ENCODE measurements around the gene PHF10. TPM values are rescaled to one million over a fixed set of nuclear protein-coding genes. Genes with fewer than 3 reads are reported as not detected.

PHF10 gene
- total and polyA plus RNA-seq, 7 experiments from 2014 or later = 17.1 to 124 (median 75.7) TPM

DNA sequence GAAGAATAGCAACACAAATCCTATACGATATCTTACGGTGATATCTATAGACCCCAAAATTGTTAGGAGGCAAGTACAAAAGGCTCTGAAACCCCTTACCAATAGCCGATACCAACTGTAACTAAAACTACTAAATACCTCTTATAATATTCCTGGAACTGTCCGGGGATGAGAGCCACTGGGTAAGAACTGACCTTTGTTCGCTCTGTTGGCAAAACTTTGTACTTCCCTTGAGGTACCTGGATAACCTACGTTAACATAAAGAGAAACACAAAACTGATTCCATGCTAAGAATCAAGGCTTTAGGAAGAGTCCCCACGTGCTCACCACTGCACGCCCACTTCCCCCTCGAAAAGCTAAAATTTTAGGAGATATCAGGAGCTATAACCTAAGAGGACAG lies 9.7 kb downstream of the PHF10 start:
- ChIA-PET POLR2A (interaction anchor here (0.6 to 16.5 kb wide), 3 partner anchors 10 to 869 kb away, joined by 3 to 307 read pairs (median 4); partner anchors contain the start of genes C6orf120 and WDR27), CTCF (interaction anchor here (0.6 kb wide), 1 partner anchor 65 kb away, joined by 3 read pairs; no protein-coding TSS in a partner anchor)
- DNase-seq (no peak), ATAC-seq (no peak)
- H3K36me3 ChIP-seq (ENCODE audit: control insufficient read depth in 2 of 3, insufficient read depth in 3 of 3, low read length in 3 of 3) = peaks cover 8 to 63% (median 24%) of the 10 kb centered on the region in 3 experiments
- H3K27ac ChIP-seq (ENCODE audit: low read depth, low read length) = no peak overlapping the region
- no peaks in the 10 kb centered on the region for H3K9me3 ChIP-seq (ENCODE audit: control insufficient read depth in 2 of 3, low read length in 3 of 3)
- Mint-ChIP-seq H3K4me1 (peaks cover 10 to 43% (median 24%) of the 10 kb centered on the region in 7 donors), H3K4me3 (no peak overlapping the region), H3K27ac (peak overlapping the region in 3 of 9 donors; percentile 17 to 34 (median 19)), H3K27me3 (no peaks in the 10 kb centered on the region), H3K9me3 (no peaks in the 10 kb centered on the region), H3K36me3 (peaks cover 0 to 47% (median 12%) of the 10 kb centered on the region in 5 donors)
- no peaks in the 10 kb centered on the region for H3K4me1 ChIP-seq (ENCODE audit: control insufficient read depth in 2 of 2, insufficient read depth in 2 of 2, low read length in 2 of 2)
- no peak overlapping the region for H3K4me3 ChIP-seq (ENCODE audit: low read length)
- intact Hi-C loops (cut with micrococcal nuclease) = no loop called here
- H3K27me3 ChIP-seq (ENCODE audit: control insufficient read depth in 2 of 2, insufficient read depth in 2 of 2, low read length in 2 of 2) = no peaks in the 10 kb centered on the region

GRCh38 chr6:169714178-169714577 lies 10.1 kb downstream of the PHF10 start:
- peaks cover 0 to 44% (median 12%) of the 10 kb centered on the region in 5 donors for H3K36me3 Mint-ChIP-seq
- peaks cover 6 to 40% (median 20%) of the 10 kb centered on the region in 7 donors for H3K4me1 Mint-ChIP-seq
- no peak overlapping the region for H3K27ac Mint-ChIP-seq
- ATAC-seq = no peak
- ChIA-PET CTCF (no interaction called here), POLR2A (interaction anchor here (1.1 to 16.5 kb wide), 3 partner anchors 8 to 870 kb away, joined by 3 to 307 read pairs (median 4); partner anchors contain the start of genes C6orf120 and WDR27)
- Histone ChIP-seq H3K4me1 (ENCODE audit: control insufficient read depth in 2 of 2, insufficient read depth in 2 of 2, low read length in 2 of 2) (no peaks in the 10 kb centered on the region), H3K4me3 (ENCODE audit: low read length) (no peak overlapping the region), H3K9me3 (ENCODE audit: control insufficient read depth in 2 of 3, low read length in 3 of 3) (no peaks in the 10 kb centered on the region), H3K27ac (ENCODE audit: low read depth, low read length) (no peak overlapping the region), H3K27me3 (ENCODE audit: control insufficient read depth in 2 of 2, insufficient read depth in 2 of 2, low read length in 2 of 2) (no peaks in the 10 kb centered on the region), H3K36me3 (ENCODE audit: control insufficient read depth in 2 of 3, insufficient read depth in 3 of 3, low read length in 3 of 3) (peaks cover 8 to 68% (median 24%) of the 10 kb centered on the region in 3 experiments)
- DNase-seq = no peak
- H3K9me3 Mint-ChIP-seq = no peaks in the 10 kb centered on the region
- intact Hi-C loops (cut with micrococcal nuclease) = no loop called here
- H3K27me3 Mint-ChIP-seq = no peaks in the 10 kb centered on the region
- H3K4me3 Mint-ChIP-seq = no peak overlapping the region

DNA sequence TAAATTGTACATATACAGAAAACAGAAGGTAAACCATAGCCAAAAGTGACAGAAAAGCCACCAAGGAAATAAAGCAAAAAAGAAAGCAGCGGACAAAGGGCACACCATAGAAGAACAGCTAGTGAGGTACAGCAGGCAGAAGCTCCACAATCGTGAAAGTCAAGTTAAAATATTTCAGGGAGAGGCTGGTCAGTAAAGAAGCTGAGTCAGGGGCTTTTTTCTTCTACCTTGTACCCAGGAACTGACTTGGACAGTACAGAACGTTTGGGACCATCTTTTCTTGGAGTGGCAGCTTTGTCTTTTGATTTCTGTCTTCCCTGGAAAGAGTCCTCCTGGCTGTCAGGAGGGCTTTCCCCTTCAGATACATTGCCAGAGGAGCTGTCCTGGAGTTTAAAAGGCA lies 14.3 kb downstream of the PHF10 start:
- Mint-ChIP-seq H3K27ac (peak overlapping the region in 6 of 9 donors; percentile 38 to 84 (median 56)), H3K4me1 (peaks cover 16 to 49% (median 28%) of the 10 kb centered on the region in 7 donors), H3K27me3 (no peaks in the 10 kb centered on the region), H3K4me3 (no peak overlapping the region), H3K9me3 (no peaks in the 10 kb centered on the region), H3K36me3 (peaks cover 0 to 26% (median 16%) of the 10 kb centered on the region in 5 donors)
- intact Hi-C loops (cut with micrococcal nuclease) = no loop called here
- no peak for ATAC-seq
- peaks cover 8 to 53% (median 8%) of the 10 kb centered on the region in 3 experiments for H3K36me3 ChIP-seq (ENCODE audit: control insufficient read depth in 2 of 3, insufficient read depth in 3 of 3, low read length in 3 of 3)
- CTCF ChIA-PET = no interaction called here
- no peaks in the 10 kb centered on the region for H3K9me3 ChIP-seq (ENCODE audit: control insufficient read depth in 2 of 3, low read length in 3 of 3)
- H3K4me3 ChIP-seq (ENCODE audit: low read length) = no peak overlapping the region
- peaks cover 0 to under 1% of the 10 kb centered on the region in 2 donors for H3K4me1 ChIP-seq (ENCODE audit: control insufficient read depth in 2 of 2, insufficient read depth in 2 of 2, low read length in 2 of 2)
- no peak for DNase-seq
- H3K27me3 ChIP-seq (ENCODE audit: control insufficient read depth in 2 of 2, insufficient read depth in 2 of 2, low read length in 2 of 2) = no peaks in the 10 kb centered on the region
- H3K27ac ChIP-seq (ENCODE audit: low read depth, low read length) = no peak overlapping the region
- POLR2A ChIA-PET = interaction anchor here (15.5 to 16.5 kb wide), 2 partner anchors 5 to 8 kb away, joined by 307 read pairs; partner anchors contain the start of genes C6orf120, PHF10 and WDR27

GRCh38 chr6:169709293-169709692 lies 15.0 kb downstream of the PHF10 start:
- no peak for DNase-seq
- H3K4me3 Mint-ChIP-seq = no peak overlapping the region
- no peaks in the 10 kb centered on the region for H3K27me3 ChIP-seq (ENCODE audit: control insufficient read depth in 2 of 2, insufficient read depth in 2 of 2, low read length in 2 of 2)
- H3K4me1 ChIP-seq (ENCODE audit: control insufficient read depth in 2 of 2, insufficient read depth in 2 of 2, low read length in 2 of 2) = peaks cover 1 to 8% of the 10 kb centered on the region in 2 donors
- peaks cover 8 to 49% (median 9%) of the 10 kb centered on the region in 3 experiments for H3K36me3 ChIP-seq (ENCODE audit: control insufficient read depth in 2 of 3, insufficient read depth in 3 of 3, low read length in 3 of 3)
- H3K4me3 ChIP-seq (ENCODE audit: low read length) = no peak overlapping the region
- no peaks in the 10 kb centered on the region for H3K9me3 Mint-ChIP-seq
- ChIA-PET CTCF (no interaction called here), POLR2A (interaction anchor here (0.9 to 16.5 kb wide), 3 partner anchors 4 to 563 kb away, joined by 3 to 307 read pairs (median 307); partner anchors contain the start of genes C6orf120, PHF10 and WDR27)
- intact Hi-C loops (cut with micrococcal nuclease) = no loop called here
- ATAC-seq = no peak
- H3K27ac Mint-ChIP-seq = peak overlapping the region in 3 of 9 donors; percentile 55 to 84 (median 78)
- H3K9me3 ChIP-seq (ENCODE audit: control insufficient read depth in 2 of 3, low read length in 3 of 3) = no peaks in the 10 kb centered on the region
- peak overlapping the region; percentile 37 for H3K27ac ChIP-seq (ENCODE audit: low read depth, low read length)
- H3K4me1 Mint-ChIP-seq = peaks cover 19 to 55% (median 34%) of the 10 kb centered on the region in 7 donors
- H3K27me3 Mint-ChIP-seq = no peaks in the 10 kb centered on the region
- peaks cover 0 to 20% (median 12%) of the 10 kb centered on the region in 5 donors for H3K36me3 Mint-ChIP-seq

DNA sequence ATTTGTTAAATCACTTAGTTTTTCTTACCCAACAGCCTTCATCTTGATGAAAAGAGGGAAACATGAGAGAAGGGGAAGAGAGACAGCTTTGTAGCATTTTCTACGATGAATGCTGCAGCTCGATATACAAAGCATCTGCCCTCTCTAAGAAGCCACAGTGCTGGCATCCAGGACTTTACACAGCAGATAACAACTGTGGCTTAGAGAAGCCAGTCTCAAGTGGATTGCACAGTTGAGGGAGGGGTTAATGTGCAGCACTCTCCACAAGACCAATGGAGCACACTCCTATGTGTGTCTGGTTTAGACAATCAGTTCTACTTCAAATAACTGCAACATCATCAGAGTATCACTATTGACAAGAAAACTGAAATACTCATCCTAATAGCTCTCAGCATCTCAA lies 16.5 kb downstream of the PHF10 start:
- peaks cover 0 to 15% (median 13%) of the 10 kb centered on the region in 5 donors for H3K36me3 Mint-ChIP-seq
- CTCF ChIA-PET = interaction anchor here (0.9 kb wide), 1 partner anchor 14 kb away, joined by 3 read pairs; no protein-coding TSS in a partner anchor

GRCh38 chr6:169702840-169703246 lies 21.5 kb downstream of the PHF10 start:
- Histone ChIP-seq H3K27ac (ENCODE audit: low read depth, low read length) (peak overlapping the region; percentile 98), H3K36me3 (ENCODE audit: control insufficient read depth in 2 of 3, insufficient read depth in 3 of 3, low read length in 3 of 3) (peaks cover 0 to 21% (median 4%) of the 10 kb centered on the region in 3 experiments), H3K4me1 (ENCODE audit: control insufficient read depth in 2 of 2, insufficient read depth in 2 of 2, low read length in 2 of 2) (peaks cover 22 to 36% of the 10 kb centered on the region in 2 donors), H3K27me3 (ENCODE audit: control insufficient read depth in 2 of 2, insufficient read depth in 2 of 2, low read length in 2 of 2) (no peaks in the 10 kb centered on the region), H3K4me3 (ENCODE audit: low read length) (peak overlapping the region; percentile 95), H3K9me3 (ENCODE audit: control insufficient read depth in 2 of 3, low read length in 3 of 3) (no peaks in the 10 kb centered on the region)
- Mint-ChIP-seq H3K4me3 (peak overlapping the region; percentile 82 to 94 (median 90)), H3K4me1 (peaks cover 31 to 72% (median 61%) of the 10 kb centered on the region in 7 donors), H3K36me3 (peaks cover 0 to 14% (median 0%) of the 10 kb centered on the region in 5 donors), H3K27ac (peak overlapping the region; percentile 82 to 96 (median 93)), H3K27me3 (no peaks in the 10 kb centered on the region), H3K9me3 (no peaks in the 10 kb centered on the region)
- intact Hi-C loops (cut with micrococcal nuclease) = loop anchor here (1.0 to 5.0 kb wide), 9 partner anchors 20 to 881 kb away; partner anchors contain the start of genes DYNLT2 (in 2 of the 2), ERMARD (in 2 of the 2), FAM120B (in 2 of the 2) and PDCD2 (in 2 of the 2)
- ChIA-PET POLR2A (interaction anchor here (0.8 to 15.5 kb wide), 7 partner anchors 15 to 881 kb away, joined by 3 to 307 read pairs (median 12); partner anchors contain the start of genes DYNLT2, ERMARD, PDCD2 and PHF10), CTCF (interaction anchor here (2.2 kb wide), 1 partner anchor 19 kb away, joined by 6 read pairs; no protein-coding TSS in a partner anchor)
- DNase-seq (no peak), ATAC-seq (no peak)

More for the DNA sequence above, 16.5 kb downstream of the PHF10 start:
- no peaks in the 10 kb centered on the region for H3K9me3 ChIP-seq (ENCODE audit: control insufficient read depth in 2 of 3, low read length in 3 of 3)
- peaks cover 15 to 23% of the 10 kb centered on the region in 2 donors for H3K4me1 ChIP-seq (ENCODE audit: control insufficient read depth in 2 of 2, insufficient read depth in 2 of 2, low read length in 2 of 2)
- intact Hi-C loops (cut with micrococcal nuclease) = no loop called here
- DNase-seq = no peak
- peak overlapping the region; percentile 3 for H3K27ac ChIP-seq (ENCODE audit: low read depth, low read length)
- Mint-ChIP-seq H3K27ac (peak overlapping the region in 7 of 9 donors; percentile 29 to 78 (median 62)), H3K4me3 (no peak overlapping the region), H3K27me3 (no peaks in the 10 kb centered on the region), H3K9me3 (no peaks in the 10 kb centered on the region), H3K4me1 (peaks cover 31 to 68% (median 46%) of the 10 kb centered on the region in 7 donors)
- ATAC-seq = no peak
- no peaks in the 10 kb centered on the region for H3K27me3 ChIP-seq (ENCODE audit: control insufficient read depth in 2 of 2, insufficient read depth in 2 of 2, low read length in 2 of 2)
- peaks cover 8 to 42% (median 13%) of the 10 kb centered on the region in 3 experiments for H3K36me3 ChIP-seq (ENCODE audit: control insufficient read depth in 2 of 3, insufficient read depth in 3 of 3, low read length in 3 of 3)
- no peak overlapping the region for H3K4me3 ChIP-seq (ENCODE audit: low read length)
- POLR2A ChIA-PET = interaction anchor here (0.5 to 15.5 kb wide), 5 partner anchors 8 to 382 kb away, joined by 3 to 307 read pairs (median 3); partner anchors contain the start of genes DYNLT2, ERMARD and PHF10

Measured in naive thymus-derived CD4-positive, alpha-beta T cell (primary cell).